Endothelial cell of umbilical vein (primary cell): Measurements from ENCODE around the gene EHMT1.

Source experiments
- CTCF ChIP-seq, 2 donors: IDR thresholded peaks; 1 replicate in 1 of 2; 2 replicates in 1 of 2; pipeline ENCODE4 v1.5.1; 2011; ENCODE audit warnings: low read length in 2 of 2, mild to moderate bottlenecking in 2 of 2, moderate library complexity in 2 of 2, control low read depth in 1 of 2, inconsistent platforms in 1 of 2, low read depth in 1 of 2; ENCODE audit not compliant: insufficient read depth in 1 of 2; ENCODE audit errors: extremely low read depth in 1 of 2
- EZH2 ChIP-seq: IDR thresholded peaks from 2 replicates; pipeline ENCODE4 v1.6.1; 2012; ENCODE audit warnings: borderline replicate concordance, low read depth, mild to moderate bottlenecking, moderate library complexity, low read length, inconsistent platforms; ENCODE audit not compliant: severe bottlenecking
- MAX ChIP-seq: IDR thresholded peaks from 2 replicates; pipeline ENCODE4 v1.6.1; 2011; ENCODE audit not compliant: insufficient read depth, insufficient read length
- POLR2A ChIP-seq: IDR thresholded peaks from 2 replicates; pipeline ENCODE4 v1.6.1; 2012; ENCODE audit warnings: low read depth, mild to moderate bottlenecking, control low read depth, low read length

GRCh38 chr9:137727716-137728115, 108.9 kb downstream of the EHMT1 start:
- TF ChIP-seq MAX (no peak), CTCF (IDR thresholded peaks at IDR 0.05; ENCODE audit: extremely low read depth in 1 of 2, insufficient read depth in 1 of 2, low read depth in 1 of 2, low read length in 2 of 2) (no peak), POLR2A (no peak), EZH2 (no peak)
